ENCODE data around the gene ZBTB9.

- TF ChIP-seq CTCF (IDR thresholded peaks at IDR 0.05) (no peak), POLR2A (IDR thresholded peaks at IDR 0.05) (no peak)
Measured at GRCh38 chr6:33437666-33438065, 16.7 kb upstream of the ZBTB9 start.

Measured in thyroid gland (tissue), 4 donors.